ENCODE measurements around the gene PLCD1. TPM values are rescaled to one million over a fixed set of nuclear protein-coding genes. Genes with fewer than 3 reads are reported as not detected.
A peak's percentile ranks its signal among the peaks of the same experiment; 100 is the strongest.

Gene PLCD1
- total and polyA plus RNA-seq, 2 experiments from 2014 or later: 16.0 to 24.4 TPM

DNA sequence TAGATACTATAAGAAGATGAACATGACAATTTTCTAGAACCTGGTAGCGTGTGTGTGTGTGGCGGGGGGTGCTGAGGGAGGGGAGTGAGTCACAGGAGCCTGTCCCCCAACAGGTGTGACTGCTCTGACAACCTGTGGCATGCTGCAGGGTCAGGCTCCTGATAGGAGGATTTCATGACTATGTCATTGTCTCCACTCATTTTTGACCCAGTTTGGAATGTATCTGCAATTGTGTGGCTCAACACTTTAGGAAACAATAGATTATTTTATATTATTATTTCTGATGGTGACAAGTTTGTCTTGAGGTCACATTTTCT, 48.1 kb downstream of the PLCD1 start:
- H3K27ac Mint-ChIP-seq: no peak overlapping the region
- ATAC-seq (no peak), DNase-seq (ENCODE audit: low spot score) (no peak)
- H3K36me3 Mint-ChIP-seq (ENCODE audit: low read depth): 0 out of 3 replicates have a peak, but pooled peaks cover 3% of the 10 kb centered on the region
- H3K9me3 Mint-ChIP-seq: no peaks in the 10 kb centered on the region
- H4K20me1 ChIP-seq (replicated peaks; ENCODE audit: insufficient read depth): peaks cover under 1% of the 10 kb centered on the region; the same call in 1 of the 2 replicates
- H3K4me2 ChIP-seq: no peak overlapping the region
- H3K4me3 Mint-ChIP-seq: no peak overlapping the region
- H3K4me1 Mint-ChIP-seq: peaks cover 9% of the 10 kb centered on the region
- no peaks in the 10 kb centered on the region for H3K9me2 ChIP-seq (ENCODE audit: insufficient read depth)
- H3K27me3 ChIP-seq (ENCODE audit: insufficient read depth): no peaks in the 10 kb centered on the region
- no peaks in the 10 kb centered on the region for H3K79me2 ChIP-seq (replicated peaks; ENCODE audit: insufficient read depth)
- H3K27ac ChIP-seq (ENCODE audit: low read depth): 0 out of 2 replicates have a peak overlapping the region, but pooled peaks have one; percentile 26
- H2AFZ ChIP-seq: no peak overlapping the region
- no peak overlapping the region for H3K4me3 ChIP-seq
- no peak for TF ChIP-seq NANOG (IDR thresholded peaks at IDR 0.05; ENCODE audit: borderline replicate concordance)
- TF ChIP-seq, protein P1, sequence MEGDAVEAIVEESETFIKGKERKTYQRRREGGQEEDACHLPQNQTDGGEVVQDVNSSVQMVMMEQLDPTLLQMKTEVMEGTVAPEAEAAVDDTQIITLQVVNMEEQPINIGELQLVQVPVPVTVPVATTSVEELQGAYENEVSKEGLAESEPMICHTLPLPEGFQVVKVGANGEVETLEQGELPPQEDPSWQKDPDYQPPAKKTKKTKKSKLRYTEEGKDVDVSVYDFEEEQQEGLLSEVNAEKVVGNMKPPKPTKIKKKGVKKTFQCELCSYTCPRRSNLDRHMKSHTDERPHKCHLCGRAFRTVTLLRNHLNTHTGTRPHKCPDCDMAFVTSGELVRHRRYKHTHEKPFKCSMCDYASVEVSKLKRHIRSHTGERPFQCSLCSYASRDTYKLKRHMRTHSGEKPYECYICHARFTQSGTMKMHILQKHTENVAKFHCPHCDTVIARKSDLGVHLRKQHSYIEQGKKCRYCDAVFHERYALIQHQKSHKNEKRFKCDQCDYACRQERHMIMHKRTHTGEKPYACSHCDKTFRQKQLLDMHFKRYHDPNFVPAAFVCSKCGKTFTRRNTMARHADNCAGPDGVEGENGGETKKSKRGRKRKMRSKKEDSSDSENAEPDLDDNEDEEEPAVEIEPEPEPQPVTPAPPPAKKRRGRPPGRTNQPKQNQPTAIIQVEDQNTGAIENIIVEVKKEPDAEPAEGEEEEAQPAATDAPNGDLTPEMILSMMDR (conservative IDR thresholded peaks at IDR 0.05; ENCODE audit: low read depth in 2 of 2): no peak
- TF ChIP-seq, protein P2, sequence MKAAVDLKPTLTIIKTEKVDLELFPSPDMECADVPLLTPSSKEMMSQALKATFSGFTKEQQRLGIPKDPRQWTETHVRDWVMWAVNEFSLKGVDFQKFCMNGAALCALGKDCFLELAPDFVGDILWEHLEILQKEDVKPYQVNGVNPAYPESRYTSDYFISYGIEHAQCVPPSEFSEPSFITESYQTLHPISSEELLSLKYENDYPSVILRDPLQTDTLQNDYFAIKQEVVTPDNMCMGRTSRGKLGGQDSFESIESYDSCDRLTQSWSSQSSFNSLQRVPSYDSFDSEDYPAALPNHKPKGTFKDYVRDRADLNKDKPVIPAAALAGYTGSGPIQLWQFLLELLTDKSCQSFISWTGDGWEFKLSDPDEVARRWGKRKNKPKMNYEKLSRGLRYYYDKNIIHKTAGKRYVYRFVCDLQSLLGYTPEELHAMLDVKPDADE (IDR thresholded peaks at IDR 0.05): no peak
- no peak for TF ChIP-seq CREB1 (CRISPR knock-in tag; IDR thresholded peaks at IDR 0.05; ENCODE audit: low read depth)
- no peak for TF ChIP-seq JUNB (IDR thresholded peaks at IDR 0.05; ENCODE audit: unreplicated experiment)
- TF ChIP-seq, protein P3, sequence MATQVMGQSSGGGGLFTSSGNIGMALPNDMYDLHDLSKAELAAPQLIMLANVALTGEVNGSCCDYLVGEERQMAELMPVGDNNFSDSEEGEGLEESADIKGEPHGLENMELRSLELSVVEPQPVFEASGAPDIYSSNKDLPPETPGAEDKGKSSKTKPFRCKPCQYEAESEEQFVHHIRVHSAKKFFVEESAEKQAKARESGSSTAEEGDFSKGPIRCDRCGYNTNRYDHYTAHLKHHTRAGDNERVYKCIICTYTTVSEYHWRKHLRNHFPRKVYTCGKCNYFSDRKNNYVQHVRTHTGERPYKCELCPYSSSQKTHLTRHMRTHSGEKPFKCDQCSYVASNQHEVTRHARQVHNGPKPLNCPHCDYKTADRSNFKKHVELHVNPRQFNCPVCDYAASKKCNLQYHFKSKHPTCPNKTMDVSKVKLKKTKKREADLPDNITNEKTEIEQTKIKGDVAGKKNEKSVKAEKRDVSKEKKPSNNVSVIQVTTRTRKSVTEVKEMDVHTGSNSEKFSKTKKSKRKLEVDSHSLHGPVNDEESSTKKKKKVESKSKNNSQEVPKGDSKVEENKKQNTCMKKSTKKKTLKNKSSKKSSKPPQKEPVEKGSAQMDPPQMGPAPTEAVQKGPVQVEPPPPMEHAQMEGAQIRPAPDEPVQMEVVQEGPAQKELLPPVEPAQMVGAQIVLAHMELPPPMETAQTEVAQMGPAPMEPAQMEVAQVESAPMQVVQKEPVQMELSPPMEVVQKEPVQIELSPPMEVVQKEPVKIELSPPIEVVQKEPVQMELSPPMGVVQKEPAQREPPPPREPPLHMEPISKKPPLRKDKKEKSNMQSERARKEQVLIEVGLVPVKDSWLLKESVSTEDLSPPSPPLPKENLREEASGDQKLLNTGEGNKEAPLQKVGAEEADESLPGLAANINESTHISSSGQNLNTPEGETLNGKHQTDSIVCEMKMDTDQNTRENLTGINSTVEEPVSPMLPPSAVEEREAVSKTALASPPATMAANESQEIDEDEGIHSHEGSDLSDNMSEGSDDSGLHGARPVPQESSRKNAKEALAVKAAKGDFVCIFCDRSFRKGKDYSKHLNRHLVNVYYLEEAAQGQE (IDR thresholded peaks at IDR 0.05; ENCODE audit: unreplicated experiment): no peak
- TF ChIP-seq POLR2AphosphoS5 (IDR thresholded peaks at IDR 0.05; ENCODE audit: low read depth): no peak
- TF ChIP-seq EZH2phosphoT487 (IDR thresholded peaks at IDR 0.05; ENCODE audit: unreplicated experiment): no peak
- TF ChIP-seq, protein P4, sequence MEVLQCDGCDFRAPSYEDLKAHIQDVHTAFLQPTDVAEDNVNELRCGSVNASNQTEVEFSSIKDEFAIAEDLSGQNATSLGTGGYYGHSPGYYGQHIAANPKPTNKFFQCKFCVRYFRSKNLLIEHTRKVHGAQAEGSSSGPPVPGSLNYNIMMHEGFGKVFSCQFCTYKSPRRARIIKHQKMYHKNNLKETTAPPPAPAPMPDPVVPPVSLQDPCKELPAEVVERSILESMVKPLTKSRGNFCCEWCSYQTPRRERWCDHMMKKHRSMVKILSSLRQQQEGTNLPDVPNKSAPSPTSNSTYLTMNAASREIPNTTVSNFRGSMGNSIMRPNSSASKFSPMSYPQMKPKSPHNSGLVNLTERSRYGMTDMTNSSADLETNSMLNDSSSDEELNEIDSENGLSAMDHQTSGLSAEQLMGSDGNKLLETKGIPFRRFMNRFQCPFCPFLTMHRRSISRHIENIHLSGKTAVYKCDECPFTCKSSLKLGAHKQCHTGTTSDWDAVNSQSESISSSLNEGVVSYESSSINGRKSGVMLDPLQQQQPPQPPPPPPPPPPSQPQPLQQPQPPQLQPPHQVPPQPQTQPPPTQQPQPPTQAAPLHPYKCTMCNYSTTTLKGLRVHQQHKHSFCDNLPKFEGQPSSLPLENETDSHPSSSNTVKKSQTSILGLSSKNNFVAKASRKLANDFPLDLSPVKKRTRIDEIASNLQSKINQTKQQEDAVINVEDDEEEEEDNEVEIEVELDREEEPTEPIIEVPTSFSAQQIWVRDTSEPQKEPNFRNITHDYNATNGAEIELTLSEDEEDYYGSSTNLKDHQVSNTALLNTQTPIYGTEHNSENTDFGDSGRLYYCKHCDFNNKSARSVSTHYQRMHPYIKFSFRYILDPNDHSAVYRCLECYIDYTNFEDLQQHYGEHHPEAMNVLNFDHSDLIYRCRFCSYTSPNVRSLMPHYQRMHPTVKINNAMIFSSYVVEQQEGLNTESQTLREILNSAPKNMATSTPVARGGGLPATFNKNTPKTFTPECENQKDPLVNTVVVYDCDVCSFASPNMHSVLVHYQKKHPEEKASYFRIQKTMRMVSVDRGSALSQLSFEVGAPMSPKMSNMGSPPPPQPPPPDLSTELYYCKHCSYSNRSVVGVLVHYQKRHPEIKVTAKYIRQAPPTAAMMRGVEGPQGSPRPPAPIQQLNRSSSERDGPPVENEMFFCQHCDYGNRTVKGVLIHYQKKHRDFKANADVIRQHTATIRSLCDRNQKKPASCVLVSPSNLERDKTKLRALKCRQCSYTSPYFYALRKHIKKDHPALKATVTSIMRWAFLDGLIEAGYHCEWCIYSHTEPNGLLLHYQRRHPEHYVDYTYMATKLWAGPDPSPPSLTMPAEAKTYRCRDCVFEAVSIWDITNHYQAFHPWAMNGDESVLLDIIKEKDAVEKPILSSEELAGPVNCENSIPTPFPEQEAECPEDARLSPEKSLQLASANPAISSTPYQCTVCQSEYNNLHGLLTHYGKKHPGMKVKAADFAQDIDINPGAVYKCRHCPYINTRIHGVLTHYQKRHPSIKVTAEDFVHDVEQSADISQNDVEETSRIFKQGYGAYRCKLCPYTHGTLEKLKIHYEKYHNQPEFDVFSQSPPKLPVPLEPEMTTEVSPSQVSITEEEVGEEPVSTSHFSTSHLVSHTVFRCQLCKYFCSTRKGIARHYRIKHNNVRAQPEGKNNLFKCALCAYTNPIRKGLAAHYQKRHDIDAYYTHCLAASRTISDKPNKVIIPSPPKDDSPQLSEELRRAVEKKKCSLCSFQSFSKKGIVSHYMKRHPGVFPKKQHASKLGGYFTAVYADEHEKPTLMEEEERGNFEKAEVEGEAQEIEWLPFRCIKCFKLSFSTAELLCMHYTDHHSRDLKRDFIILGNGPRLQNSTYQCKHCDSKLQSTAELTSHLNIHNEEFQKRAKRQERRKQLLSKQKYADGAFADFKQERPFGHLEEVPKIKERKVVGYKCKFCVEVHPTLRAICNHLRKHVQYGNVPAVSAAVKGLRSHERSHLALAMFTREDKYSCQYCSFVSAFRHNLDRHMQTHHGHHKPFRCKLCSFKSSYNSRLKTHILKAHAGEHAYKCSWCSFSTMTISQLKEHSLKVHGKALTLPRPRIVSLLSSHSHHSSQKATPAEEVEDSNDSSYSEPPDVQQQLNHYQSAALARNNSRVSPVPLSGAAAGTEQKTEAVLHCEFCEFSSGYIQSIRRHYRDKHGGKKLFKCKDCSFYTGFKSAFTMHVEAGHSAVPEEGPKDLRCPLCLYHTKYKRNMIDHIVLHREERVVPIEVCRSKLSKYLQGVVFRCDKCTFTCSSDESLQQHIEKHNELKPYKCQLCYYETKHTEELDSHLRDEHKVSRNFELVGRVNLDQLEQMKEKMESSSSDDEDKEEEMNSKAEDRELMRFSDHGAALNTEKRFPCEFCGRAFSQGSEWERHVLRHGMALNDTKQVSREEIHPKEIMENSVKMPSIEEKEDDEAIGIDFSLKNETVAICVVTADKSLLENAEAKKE (CRISPR knock-in tag; IDR thresholded peaks at IDR 0.05): no peak
- TF ChIP-seq EZH2 (IDR thresholded peaks at IDR 0.05; ENCODE audit: low read depth, unreplicated experiment): no peak
- TF ChIP-seq ZNF331 (CRISPR knock-in tag; IDR thresholded peaks at IDR 0.05; ENCODE audit: low read depth): no peak
- H3K4me1 ChIP-seq (ENCODE audit: insufficient read depth): no peaks in the 10 kb centered on the region
- H3F3A ChIP-seq (replicated peaks; ENCODE audit: low read depth): no peaks in the 10 kb centered on the region
- H3K36me3 ChIP-seq (ENCODE audit: insufficient read depth): 0 out of 2 replicates have a peak, but pooled peaks cover 3% of the 10 kb centered on the region
- H3K27me3 Mint-ChIP-seq (ENCODE audit: insufficient read depth, low read depth, poor library complexity): peaks cover 8% of the 10 kb centered on the region
